NCI-H446 treated with DMSO at 0.1 percent for 48 hours (cell line): ENCODE results near the gene HIGD2B.
"Not testable (repeated sequence)": the region's sequence is repeated elsewhere in the genome, so short reads cannot be mapped to it uniquely, and the experiment has no call there.

Experiments
- DNase-seq: peaks from one replicate; lab custom pipeline; 2025; lab: John Stamatoyannopoulos, UW

Gene HIGD2B

GRCh38 chr15:72676838-72677237 lies 9.1 kb downstream of the HIGD2B start:
- DNase-seq: no peak

GRCh38 chr15:72671525-72671924 lies 14.5 kb downstream of the HIGD2B start:
- no peak for DNase-seq

GRCh38 chr15:72670656-72671352 lies 15.2 kb downstream of the HIGD2B start:
- DNase-seq: not testable (repeated sequence)

- DNase-seq: not testable (repeated sequence)
These were observed 16.2 kb downstream of the HIGD2B start for GRCh38 chr15:72669803-72670202.

- not testable (repeated sequence) for DNase-seq
These were observed 20.3 kb downstream of the HIGD2B start for GRCh38 chr15:72665706-72666105.

- DNase-seq: not testable (repeated sequence)
These were observed 22.1 kb downstream of the HIGD2B start for GRCh38 chr15:72663931-72664330.

- not testable (repeated sequence) for DNase-seq
These were observed 24.9 kb downstream of the HIGD2B start for GRCh38 chr15:72661081-72661480.

- DNase-seq: not testable (repeated sequence)
These were observed 30.0 kb downstream of the HIGD2B start for GRCh38 chr15:72656014-72656413.

- not testable (repeated sequence) for DNase-seq
These were observed 31.6 kb downstream of the HIGD2B start, which contains the start of gene GOLGA6B for GRCh38 chr15:72654397-72654796. Gene GOLGA6B (plus strand): TSS chr15:72654697. CDS start chr15:72654738, 41 bp downstream.

- DNase-seq: not testable (repeated sequence)
These were observed 37.2 kb downstream of the HIGD2B start for GRCh38 chr15:72648631-72649253.

GRCh38 chr15:72642271-72642670 lies 43.7 kb downstream of the HIGD2B start:
- DNase-seq: not testable (repeated sequence)

- DNase-seq: not testable (repeated sequence)
These were observed 46.1 kb downstream of the HIGD2B start for GRCh38 chr15:72639759-72640483.

GRCh38 chr15:72636519-72637282 lies 49.3 kb downstream of the HIGD2B start:
- not testable (repeated sequence) for DNase-seq

GRCh38 chr15:72629068-72629570 lies 56.9 kb downstream of the HIGD2B start:
- not testable (repeated sequence) for DNase-seq

- DNase-seq: not testable (repeated sequence)
These were observed 57.5 kb downstream of the HIGD2B start for GRCh38 chr15:72628249-72629067.

- not testable (repeated sequence) for DNase-seq
These were observed 59.8 kb downstream of the HIGD2B start for GRCh38 chr15:72626153-72626552.
